Keratinocyte (primary cell): Measurements from ENCODE around the gene TRAP1. TPM values are rescaled to one million over a fixed set of nuclear protein-coding genes. Genes with fewer than 3 reads are reported as not detected.
"Not testable (repeated sequence)": the region's sequence is repeated elsewhere in the genome, so short reads cannot be mapped to it uniquely, and the experiment has no call there.

Experiments
- DNase-seq: peaks from one replicate; pipeline ENCODE4 v3.0.0-alpha.2; 2011; ENCODE audit warnings: low read depth, missing footprints, low spot score
- FAIRE-seq: peaks from 2 replicates; lab custom pipeline; 2011; peaks lifted over from hg19 to GRCh38; lab: Jason Lieb, UNC
- H2AFZ ChIP-seq: 2 replicates; pipeline ENCODE4 v1.6.0; 2012; ENCODE audit warnings: low read length, control low read depth, inconsistent platforms; ENCODE audit not compliant: control insufficient read depth
- H3K27ac ChIP-seq: 2 replicates; pipeline ENCODE4 v1.5.1; 2011; ENCODE audit warnings: low read length; ENCODE audit not compliant: control insufficient read depth, insufficient read depth
- H3K27me3 ChIP-seq: 3 replicates; pipeline ENCODE4 v1.6.0; 2011; ENCODE audit warnings: low read length; ENCODE audit not compliant: control insufficient read depth, insufficient read depth; ENCODE audit errors: extremely low read depth
- H3K36me3 ChIP-seq, 2 experiments: 2 replicates in 1 of 2; 3 replicates in 1 of 2; pipeline ENCODE4 v1.5.1; 2011; ENCODE audit warnings: low read length in 2 of 2, mild to moderate bottlenecking in 1 of 2; ENCODE audit not compliant: control insufficient read depth in 2 of 2, insufficient read depth in 2 of 2; ENCODE audit errors: extremely low read depth in 1 of 2
- H3K4me1 ChIP-seq: 3 replicates; pipeline ENCODE4 v1.5.1; 2011; ENCODE audit warnings: low read length; ENCODE audit not compliant: control insufficient read depth, insufficient read depth; ENCODE audit errors: extremely low read depth
- H3K4me2 ChIP-seq: 3 replicates; pipeline ENCODE4 v1.6.0; 2011; ENCODE audit warnings: low read depth, low read length; ENCODE audit not compliant: control insufficient read depth, insufficient read depth; ENCODE audit errors: extremely low read depth
- H3K4me3 ChIP-seq, 3 experiments: fragments of 200-600 bp in 1 of 3; sonication (generic) in 1 of 3; 2 replicates in 2 of 3; 3 replicates in 1 of 3; pipeline ENCODE4 v1.5.1; 2011 to 2016; ENCODE audit warnings: low read length in 3 of 3, mild to moderate bottlenecking in 3 of 3, control low read depth in 2 of 3, inconsistent platforms in 1 of 3, low read depth in 1 of 3, mixed read lengths in 1 of 3, mixed run types in 1 of 3, moderate library complexity in 1 of 3; ENCODE audit not compliant: control insufficient read depth in 2 of 3, insufficient read depth in 2 of 3; ENCODE audit errors: extremely low read depth in 1 of 3
- H3K79me2 ChIP-seq: 2 replicates; pipeline ENCODE4 v1.6.0; 2012; ENCODE audit warnings: low read length; ENCODE audit not compliant: control insufficient read depth, insufficient read depth
- H3K9ac ChIP-seq: 3 replicates; pipeline ENCODE4 v1.6.0; 2011; ENCODE audit warnings: low read length; ENCODE audit not compliant: control insufficient read depth, insufficient read depth; ENCODE audit errors: extremely low read depth
- H3K9me1 ChIP-seq: 3 replicates; pipeline ENCODE4 v1.6.0; 2011; ENCODE audit warnings: low read length; ENCODE audit not compliant: control insufficient read depth, insufficient read depth; ENCODE audit errors: extremely low read depth
- H3K9me3 ChIP-seq: 2 replicates; pipeline ENCODE4 v1.5.1; 2012; ENCODE audit warnings: low read depth, low read length; ENCODE audit not compliant: control insufficient read depth
- H4K20me1 ChIP-seq: 3 replicates; pipeline ENCODE4 v1.6.0; 2011; ENCODE audit warnings: low read length; ENCODE audit not compliant: control insufficient read depth, insufficient read depth; ENCODE audit errors: extremely low read depth
- EZH2 ChIP-seq: IDR thresholded peaks from one replicate; pipeline ENCODE4 v1.6.1; 2012; ENCODE audit warnings: inconsistent platforms, mild to moderate bottlenecking, low read length, moderate library complexity
- dilution Hi-C: fragments of 300-500 bp; cut with MboI; formaldehyde crosslinking; loops from one replicate; pipeline ENCODE4 v1.7.0; 2020; ENCODE audit warnings: low sequenced_read_pairs; ENCODE audit not compliant: extremely low pct_ligation_motif_present
- polyA plus RNA-seq, 5 experiments: library from polyadenylated mRNA; depleted of rRNA in 3 of 5; stranded (reverse) in 3 of 5; stranded (forward) in 1 of 5; unstranded in 1 of 5; fragments of >200 nt; gene quantifications; 1 replicate in 1 of 5; 2 replicates in 3 of 5; 3 replicates in 1 of 5; pipeline versions ENCODE4 v1.2.1 to v1.2.3, GENCODE V29; 2011 to 2012; ENCODE audit warnings: missing spikeins in 2 of 5, low read depth in 1 of 5, low replicate concordance in 1 of 5
- TF ChIP-seq, protein P1 (sequence below), 3 experiments: IDR thresholded peaks in 1 of 3; conservative IDR thresholded peaks in 1 of 3; optimal IDR thresholded peaks in 1 of 3; 2 replicates in 2 of 3; 3 replicates in 1 of 3; pipeline versions ENCODE3 to v1.5.1; 2011; ENCODE audit warnings: low read length in 3 of 3, mild to moderate bottlenecking in 3 of 3, moderate library complexity in 2 of 3, control low read depth in 1 of 3, inconsistent platforms in 1 of 3; ENCODE audit not compliant: insufficient read depth in 2 of 3; ENCODE audit errors: extremely low read depth in 1 of 3

Gene TRAP1
- polyA plus RNA-seq, 1 donor (not counting 4 experiments of a cell fraction or from before 2014, with no cell fraction given): 106 TPM

DNA sequence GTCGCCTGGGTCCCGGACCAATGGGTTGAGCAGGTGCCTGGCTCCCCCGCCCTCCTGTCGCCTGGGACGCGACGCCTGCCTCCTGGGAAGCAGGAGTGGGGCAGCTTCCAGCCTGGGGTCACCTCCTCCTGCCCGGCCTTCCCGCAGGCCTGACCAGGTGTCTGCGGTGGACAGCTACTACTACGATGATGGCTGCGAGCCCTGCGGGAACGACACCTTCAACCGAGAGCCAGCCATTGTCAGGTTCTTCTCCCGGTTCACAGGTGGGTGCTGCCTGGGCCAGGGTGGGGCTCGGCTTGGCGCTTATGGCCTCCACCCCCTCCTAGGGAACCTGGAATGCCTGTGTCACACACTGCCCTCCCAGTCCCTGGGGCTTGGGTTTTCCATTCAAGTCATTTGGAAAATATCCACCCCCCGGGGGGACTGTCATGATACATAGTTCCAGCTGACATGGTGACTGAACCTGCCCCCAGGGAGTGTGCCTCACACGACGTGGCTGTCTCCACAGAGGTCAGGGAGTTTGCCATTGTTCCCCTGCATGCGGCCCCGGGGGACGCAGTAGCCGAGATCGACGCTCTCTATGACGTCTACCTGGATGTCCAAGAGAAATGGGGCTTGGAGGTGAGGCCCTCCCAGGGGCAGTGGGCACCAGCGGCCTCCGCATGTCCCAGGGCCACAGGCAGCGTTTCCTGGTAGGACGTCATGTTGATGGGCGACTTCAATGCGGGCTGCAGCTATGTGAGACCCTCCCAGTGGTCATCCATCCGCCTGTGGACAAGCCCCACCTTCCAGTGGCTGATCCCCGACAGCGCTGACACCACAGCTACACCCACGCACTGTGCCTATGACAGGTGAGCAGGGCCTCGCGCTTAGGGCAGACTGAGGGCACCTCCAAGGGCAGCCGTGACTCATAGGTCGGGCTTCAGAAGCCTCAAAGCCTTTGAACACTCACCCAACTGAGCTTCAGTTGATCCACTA lies 60.5 kb downstream of the TRAP1 start:
- no peaks in the 10 kb centered on the region for H3K79me2 ChIP-seq
- no peak overlapping the region for H3K4me2 ChIP-seq
- no peak overlapping the region for H3K27ac ChIP-seq
- H3K27me3 ChIP-seq: no peaks in the 10 kb centered on the region
- no peak overlapping the region for H2AFZ ChIP-seq
- peaks cover 4% of the 10 kb centered on the region for H4K20me1 ChIP-seq
- no peaks in the 10 kb centered on the region for H3K9me3 ChIP-seq
- FAIRE-seq: no peak
- DNase-seq: no peak
- no peaks in the 10 kb centered on the region for H3K9me1 ChIP-seq
- H3K4me1 ChIP-seq: no peaks in the 10 kb centered on the region
- H3K9ac ChIP-seq: no peak overlapping the region
- dilution Hi-C loops: no loop called here
- H3K4me3 ChIP-seq: no peak overlapping the region
- peaks cover 29 to 32% of the 10 kb centered on the region in 2 experiments for H3K36me3 ChIP-seq
- no peak for TF ChIP-seq EZH2
- TF ChIP-seq, protein P1, sequence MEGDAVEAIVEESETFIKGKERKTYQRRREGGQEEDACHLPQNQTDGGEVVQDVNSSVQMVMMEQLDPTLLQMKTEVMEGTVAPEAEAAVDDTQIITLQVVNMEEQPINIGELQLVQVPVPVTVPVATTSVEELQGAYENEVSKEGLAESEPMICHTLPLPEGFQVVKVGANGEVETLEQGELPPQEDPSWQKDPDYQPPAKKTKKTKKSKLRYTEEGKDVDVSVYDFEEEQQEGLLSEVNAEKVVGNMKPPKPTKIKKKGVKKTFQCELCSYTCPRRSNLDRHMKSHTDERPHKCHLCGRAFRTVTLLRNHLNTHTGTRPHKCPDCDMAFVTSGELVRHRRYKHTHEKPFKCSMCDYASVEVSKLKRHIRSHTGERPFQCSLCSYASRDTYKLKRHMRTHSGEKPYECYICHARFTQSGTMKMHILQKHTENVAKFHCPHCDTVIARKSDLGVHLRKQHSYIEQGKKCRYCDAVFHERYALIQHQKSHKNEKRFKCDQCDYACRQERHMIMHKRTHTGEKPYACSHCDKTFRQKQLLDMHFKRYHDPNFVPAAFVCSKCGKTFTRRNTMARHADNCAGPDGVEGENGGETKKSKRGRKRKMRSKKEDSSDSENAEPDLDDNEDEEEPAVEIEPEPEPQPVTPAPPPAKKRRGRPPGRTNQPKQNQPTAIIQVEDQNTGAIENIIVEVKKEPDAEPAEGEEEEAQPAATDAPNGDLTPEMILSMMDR (optimal IDR thresholded peaks at IDR 0.05 in 1 of 3, IDR thresholded peaks at IDR 0.05 in 1 of 3, conservative IDR thresholded peaks at IDR 0.05 in 1 of 3; ENCODE audit: extremely low read depth in 1 of 3, insufficient read depth in 2 of 3, low read length in 3 of 3): no peak

DNA sequence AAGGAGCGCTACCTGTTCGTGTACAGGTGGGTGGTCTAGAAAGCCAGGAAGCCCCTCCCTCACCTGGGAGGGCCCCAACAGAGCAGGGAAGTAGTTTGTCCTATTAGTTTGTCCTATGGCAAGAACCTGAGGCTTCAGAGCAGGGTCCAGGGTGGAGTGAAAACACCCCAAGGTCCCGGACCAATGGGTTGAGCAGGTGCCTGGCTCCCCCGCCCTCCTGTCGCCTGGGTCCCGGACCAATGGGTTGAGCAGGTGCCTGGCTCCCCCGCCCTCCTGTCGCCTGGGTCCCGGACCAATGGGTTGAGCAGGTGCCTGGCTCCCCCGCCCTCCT lies 61.2 kb downstream of the TRAP1 start:
- H3K27me3 ChIP-seq, H3K9me3 ChIP-seq, dilution Hi-C loops, H3K27ac ChIP-seq, H4K20me1 ChIP-seq, H3K9me1 ChIP-seq, H3K4me1 ChIP-seq, H2AFZ ChIP-seq, FAIRE-seq, H3K9ac ChIP-seq, H3K4me2 ChIP-seq, H3K79me2 ChIP-seq, H3K4me3 ChIP-seq, DNase-seq: not testable (repeated sequence)
- H3K36me3 ChIP-seq: peaks cover 29% of the 10 kb centered on the region in 2 experiments
